HG03280 (cell line): ENCODE results near the gene ROBO1.
"Not testable (repeated sequence)": the region's sequence is repeated elsewhere in the genome, so short reads cannot be mapped to it uniquely, and the experiment has no call there.

Source experiments
- ATAC-seq: cut with Tn5 transposase; IDR thresholded peaks from one replicate; pipeline ENCODE4 v1.9.1; 2021; ENCODE audit warnings: mild to moderate bottlenecking, moderate library complexity; ENCODE audit not compliant: unreplicated experiment

ROBO1 gene

DNA sequence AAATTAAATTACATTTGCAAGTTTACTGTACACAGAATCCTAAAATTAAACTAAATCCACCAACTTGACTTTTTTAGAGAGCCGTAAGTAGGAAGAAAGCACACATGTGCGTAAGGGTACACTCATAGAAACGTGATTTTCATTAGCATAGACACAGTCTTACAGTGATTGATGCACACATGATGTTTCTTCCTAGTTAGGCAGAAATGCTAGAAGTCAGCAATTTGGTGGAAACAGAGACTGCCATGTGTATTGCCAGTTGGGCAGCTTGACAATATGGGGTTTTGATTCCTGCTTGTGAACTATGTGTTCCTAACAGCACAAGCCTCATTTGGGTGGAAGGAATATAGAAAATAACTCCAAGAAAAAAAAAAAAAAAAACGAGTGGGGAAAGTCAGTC lies 878.5 kb downstream of the ROBO1 start:
- ATAC-seq, result no peak

DNA sequence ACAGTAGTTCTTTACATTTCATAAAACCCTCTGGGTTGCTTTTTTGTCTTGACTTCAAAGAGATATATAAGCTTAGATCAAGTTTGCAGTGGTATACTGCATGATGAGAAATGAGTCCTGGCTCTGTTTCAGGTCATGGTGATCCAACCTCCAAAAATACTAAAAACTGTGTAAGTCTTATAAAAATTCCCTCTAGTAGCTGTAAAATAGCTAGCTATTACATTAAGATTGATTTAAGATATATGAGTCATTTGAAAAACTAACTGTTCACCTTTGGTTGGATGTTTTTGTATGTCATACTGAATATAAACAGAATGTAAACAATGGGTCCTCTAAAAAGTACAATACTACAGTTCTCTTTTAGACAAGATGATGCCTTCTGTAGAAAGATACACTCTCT lies 879.2 kb downstream of the ROBO1 start:
- no peak for ATAC-seq

DNA sequence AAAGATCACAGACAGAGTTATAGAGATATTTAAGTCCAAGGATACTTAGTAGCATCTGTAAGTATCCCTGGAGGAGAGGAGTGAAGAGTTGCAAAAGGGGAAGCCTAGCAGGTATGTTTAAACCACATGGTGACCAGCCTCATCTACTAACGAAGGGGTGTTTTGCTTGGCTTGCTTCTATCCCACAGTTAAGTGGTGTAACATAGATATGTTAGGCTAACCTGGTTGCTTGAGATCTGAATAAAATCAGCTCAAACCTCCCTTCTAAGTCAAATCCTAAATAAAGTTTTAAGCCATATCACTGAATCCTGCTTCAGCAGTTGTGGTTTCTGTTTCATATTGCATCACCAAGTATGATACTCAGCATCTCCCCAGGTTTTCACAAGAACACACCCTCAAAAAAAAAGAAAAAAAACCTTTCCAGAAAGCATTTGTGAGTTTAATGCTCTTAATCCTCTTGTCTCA lies 880.2 kb downstream of the ROBO1 start:
- ATAC-seq, result no peak

DNA sequence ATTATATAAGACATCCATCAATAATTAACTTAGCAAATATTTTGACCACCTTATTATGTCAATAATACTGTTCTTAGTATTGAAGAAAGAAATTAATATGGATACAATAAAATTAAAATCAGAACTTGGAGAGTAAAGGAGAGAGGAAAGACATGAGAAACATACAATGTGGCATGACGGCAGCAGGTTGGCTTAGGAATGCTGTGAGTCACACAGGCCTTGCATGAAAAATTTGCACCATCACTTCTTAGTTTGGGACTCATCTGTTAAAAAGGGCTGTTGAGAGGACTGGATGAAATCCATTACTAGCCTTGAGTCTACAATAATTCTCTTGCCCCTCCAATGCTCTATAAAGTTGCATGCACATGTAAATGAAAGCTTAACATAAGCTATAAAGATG lies 880.8 kb downstream of the ROBO1 start:
- no peak for ATAC-seq

DNA sequence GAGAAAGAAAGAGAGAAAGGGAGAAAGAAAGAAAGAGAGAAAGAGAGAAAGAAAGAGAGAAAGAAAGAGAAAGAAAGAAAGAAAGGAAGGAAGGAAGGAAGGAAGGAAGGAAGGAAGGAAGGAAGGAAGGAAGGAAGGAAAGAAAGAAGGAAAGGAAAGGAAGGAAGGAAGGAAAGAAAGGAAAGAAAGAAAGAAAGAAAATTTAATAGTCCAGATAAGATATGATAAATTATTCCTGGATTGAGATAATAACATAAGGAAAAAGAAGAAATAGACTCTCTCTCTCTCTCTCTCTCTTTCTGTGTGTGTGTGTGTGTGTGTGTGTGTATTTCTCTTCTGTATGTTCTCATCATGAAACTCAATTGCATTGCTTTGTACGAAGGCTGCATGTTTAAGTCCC lies 883.2 kb downstream of the ROBO1 start:
- ATAC-seq, result not testable (repeated sequence)

DNA sequence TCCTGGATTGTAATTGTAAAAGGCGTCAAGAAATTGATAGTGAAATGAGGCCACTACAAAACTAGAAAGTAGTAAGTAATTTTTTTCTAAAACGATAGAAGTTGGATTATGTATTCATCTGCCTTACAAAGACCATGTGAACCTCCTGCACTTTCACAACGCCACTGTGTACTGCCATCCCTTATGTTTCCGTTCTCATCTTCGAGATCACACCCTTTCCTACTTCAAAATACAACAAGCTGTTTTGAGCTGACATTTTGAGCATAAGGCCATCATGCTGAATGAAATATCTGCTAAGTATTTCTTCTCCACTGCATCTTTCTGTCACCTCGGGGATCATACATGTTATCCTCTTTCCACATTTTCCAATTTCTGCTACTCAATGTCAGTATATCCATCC lies 885.5 kb downstream of the ROBO1 start:
- no peak for ATAC-seq

DNA sequence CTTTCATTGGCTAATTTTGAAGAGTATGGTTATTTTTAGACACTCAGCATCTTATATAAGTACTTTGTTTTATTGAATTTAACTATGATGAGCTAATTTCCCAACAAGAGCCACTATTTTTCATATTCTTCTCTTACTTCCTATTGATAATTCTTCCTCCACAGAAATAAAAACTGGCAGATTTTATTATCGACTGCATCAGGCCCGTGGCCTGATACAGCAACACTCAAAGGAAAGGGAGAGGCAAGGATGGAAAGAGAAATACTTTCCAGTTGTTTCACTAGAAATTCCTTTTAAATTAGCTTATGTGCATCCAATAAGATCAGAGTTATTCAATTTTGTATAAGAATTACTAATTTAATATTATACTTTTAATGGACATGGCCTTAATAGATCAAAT lies 886.3 kb downstream of the ROBO1 start:
- no peak for ATAC-seq

DNA sequence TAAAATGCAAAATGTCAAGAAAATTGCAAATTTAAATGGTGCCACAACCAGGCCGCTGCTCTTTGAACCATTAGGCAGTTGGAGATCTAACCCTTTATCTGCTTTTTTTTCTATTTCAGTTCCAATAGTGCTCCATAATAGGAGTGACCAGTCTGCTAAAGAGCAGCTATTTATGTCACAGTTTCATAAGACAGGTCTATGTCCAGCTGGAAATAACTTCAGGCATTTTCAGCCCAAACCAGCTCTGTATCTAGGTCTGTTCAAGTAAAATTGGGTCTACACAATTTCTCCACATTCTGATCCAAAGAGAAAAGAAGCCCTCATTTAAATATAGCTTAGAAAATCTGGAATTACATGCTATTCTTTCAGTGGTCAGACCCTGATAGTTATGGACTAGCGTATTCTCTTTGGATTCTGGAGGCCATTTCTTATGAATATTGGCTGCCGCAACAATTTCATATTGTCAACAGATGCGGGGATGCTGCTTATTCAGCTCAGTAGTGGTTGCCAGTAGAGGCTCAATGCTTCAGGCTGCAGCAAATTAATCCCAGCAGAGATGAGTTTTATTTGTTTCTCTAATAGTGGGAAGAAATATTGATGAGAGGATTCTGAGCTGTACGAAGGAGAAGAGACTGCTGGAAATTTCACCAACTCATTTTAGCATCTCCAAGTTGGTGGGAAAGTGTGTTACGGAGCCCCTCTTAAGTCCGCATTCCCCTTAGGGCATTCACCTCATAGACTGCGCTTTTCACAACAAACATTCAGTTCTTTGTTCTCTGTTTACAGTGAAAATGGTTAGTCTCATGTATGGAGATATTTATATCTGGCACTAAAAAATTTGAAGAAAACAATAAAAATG lies 887.0 kb downstream of the ROBO1 start:
- no peak for ATAC-seq

DNA sequence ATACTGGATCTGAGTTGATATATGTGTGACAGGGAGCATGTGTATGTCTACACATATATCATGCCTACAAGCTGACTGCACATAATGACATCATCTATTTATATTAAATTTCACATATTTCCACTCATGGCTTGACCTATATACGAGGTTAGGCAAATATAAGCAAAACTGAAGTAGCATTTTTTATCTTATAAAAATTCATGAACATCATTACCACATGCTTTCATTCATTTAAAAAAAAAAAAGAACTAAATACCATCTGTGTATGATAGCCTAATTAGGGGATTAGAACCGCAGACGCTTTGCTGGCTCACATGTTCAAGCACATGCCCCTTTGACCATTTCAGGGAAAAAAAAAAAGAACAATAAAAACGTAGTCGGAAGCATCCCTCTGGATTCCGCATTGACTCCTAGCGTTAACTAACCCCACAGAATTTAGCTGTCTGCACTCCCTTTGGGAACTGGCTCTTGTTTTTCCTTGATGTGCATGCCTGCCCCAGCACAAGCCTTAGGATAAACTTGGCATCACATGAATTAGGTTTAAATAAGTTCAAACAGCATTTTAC lies 888.4 kb downstream of the ROBO1 start:
- no peak for ATAC-seq

DNA sequence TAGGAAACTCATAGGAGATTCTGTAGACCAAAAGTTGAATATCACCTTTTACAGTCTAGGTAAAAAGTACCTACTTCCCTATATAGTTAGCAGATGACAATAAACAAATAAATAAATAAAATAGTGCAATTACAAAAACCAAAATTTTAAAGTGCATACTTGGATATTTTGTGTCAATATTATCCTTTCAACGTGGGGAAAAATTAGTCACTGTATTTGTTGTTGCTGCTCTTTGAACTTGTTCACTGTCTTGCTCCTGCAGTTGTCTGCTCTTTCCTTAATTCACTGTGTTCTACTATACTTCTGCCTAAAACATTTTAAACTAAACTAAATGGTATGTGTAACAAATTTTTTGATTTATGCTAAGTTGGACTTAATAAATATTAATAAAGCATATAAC lies 889.0 kb downstream of the ROBO1 start:
- ATAC-seq, result no peak

DNA sequence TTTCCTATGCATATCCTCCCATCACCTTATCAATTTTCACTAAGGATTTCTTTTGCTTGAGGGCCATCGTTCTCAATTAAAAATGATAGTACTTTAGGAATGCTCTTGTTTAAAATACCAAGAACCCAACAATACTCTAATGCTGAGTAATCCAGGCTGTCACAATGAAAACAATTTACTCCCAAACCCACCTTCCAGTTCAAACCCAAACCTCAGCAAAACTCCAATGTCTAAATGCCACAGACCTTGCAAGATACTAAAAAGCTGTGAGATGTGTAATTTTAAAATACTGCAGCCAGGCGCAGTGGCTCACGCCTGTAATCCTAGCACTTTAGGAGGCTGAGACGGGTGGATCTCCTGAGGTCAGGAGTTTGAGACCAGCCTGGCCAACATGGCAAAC lies 889.8 kb downstream of the ROBO1 start:
- ATAC-seq, result no peak

DNA sequence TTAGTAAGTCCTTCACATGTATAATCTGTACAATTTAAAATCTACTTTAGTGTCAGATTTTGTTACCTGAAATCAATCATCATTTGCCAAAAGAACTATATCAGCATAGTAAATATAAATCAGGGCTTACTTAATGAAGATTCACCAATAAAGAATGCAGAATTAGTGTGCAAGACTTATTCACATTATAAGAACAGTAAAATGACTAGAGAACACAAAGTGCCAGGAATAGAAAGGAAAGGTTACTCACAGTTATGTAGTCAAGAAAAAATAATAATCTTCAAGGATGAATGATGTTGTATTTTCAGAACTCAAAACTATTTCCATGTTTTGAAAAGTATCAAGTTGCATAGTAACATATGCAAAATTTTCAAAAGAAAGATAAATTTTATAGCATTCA lies 891.9 kb downstream of the ROBO1 start:
- ATAC-seq, result no peak

DNA sequence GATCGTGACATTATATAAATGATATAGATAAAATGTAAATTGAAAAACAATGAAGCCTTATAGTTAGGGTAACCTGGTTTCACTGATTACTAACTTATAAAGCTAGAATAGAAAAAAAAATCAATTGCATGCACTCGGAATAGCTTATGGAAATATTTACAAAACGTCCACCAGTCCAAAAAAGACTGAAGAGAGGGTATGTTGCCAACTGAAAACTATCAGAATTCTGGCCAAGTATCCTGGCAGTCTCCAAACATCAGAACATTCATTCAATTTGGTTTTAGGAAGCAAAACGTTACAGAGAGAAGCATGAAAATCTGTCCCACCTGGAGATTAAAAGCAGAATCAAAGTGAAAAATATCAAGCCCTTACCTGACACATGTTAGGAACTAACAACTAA lies 892.4 kb downstream of the ROBO1 start:
- ATAC-seq, result no peak

DNA sequence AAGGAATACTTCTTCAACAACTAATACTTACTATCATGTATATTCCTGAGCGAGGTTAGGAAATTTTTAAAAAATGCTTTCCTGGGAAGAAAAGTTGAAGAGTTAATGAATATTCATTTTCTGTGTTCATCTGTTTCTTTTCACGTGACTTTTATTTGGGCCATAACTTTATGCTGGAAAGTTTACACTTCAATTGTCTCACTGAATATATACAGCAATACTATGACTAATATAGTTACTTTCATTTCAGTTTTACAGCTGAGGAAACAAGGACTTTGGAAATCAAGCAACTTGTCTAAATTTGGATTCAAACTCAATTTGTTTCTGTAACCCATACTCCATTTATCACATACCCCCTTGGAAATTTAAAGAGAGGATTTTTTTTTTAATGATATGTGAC lies 894.2 kb downstream of the ROBO1 start:
- ATAC-seq, result no peak

DNA sequence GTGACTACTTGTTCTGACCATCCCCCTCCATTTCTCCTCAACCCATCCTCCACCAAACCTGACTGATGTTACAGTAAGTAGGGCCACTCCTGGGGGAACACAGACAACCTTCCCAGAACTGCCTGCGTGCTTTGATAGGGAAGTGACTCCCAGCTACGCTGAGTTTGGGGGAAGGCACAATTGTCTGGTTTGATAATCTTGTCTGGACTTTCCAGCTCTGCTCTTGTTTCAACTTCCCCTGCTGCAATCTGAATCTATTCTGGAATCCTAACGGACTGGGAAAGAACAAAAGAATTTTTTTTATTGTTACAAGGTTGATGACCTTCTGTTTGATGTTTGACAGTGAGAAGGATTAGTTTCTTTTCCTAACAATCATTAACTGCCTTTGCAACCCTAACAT lies 895.6 kb downstream of the ROBO1 start:
- no peak for ATAC-seq

DNA sequence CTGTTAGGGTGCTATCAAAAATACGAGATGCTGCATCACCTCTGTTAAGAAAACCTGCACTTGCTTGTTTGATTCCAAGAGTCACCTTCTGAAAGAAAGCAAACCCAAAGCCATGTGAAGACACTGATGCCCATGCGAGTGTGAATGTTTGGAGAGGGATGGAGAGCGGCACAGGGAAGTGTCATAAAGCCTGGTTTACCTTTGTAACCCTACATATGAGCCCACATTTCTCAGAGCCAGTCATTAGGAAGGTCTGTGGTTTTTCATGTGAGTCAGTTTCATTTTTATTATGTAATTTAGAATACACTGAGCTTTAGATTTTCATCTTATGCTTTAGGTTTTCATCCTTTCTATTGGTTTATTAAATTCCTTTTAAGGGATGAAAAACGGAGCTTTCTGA lies 896.8 kb downstream of the ROBO1 start:
- ATAC-seq, result no peak

DNA sequence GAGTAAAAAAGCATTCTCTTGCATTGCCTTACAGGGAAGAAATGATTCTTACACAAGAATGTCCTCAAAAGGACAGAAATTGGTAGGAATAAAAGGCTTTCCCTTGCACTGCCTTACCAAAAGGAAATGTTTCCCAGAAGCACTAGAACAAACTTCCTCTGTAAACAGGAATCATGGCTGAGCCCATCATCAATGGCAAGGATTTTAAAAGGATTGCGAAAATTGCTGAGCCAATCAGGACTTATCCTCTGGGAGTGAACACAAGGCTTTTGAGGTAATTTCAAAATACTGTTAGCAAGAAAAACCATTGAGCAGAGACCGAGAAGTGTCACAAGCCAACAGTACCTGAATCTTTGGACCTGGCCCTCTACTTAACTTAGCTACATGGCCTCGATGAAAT lies 897.3 kb downstream of the ROBO1 start:
- ATAC-seq, result no peak

DNA sequence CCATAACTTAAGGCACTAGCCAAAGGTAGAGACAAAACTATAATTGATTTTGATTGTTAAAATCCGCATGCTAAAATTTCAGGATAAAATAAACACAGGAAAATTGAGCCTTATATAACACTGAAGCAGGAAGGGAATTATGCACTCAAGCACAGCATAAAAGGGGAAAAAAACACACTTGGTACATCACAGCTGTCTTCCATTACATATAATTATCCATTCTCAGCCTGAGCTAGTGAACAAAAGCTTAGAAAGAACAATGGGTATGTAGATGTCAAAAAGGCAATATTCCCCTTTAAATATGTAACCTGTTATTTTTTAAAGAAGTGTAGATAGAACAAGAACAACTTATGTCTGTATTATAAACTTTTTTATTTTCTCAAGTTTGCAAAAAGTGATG lies 899.2 kb downstream of the ROBO1 start:
- no peak for ATAC-seq

DNA sequence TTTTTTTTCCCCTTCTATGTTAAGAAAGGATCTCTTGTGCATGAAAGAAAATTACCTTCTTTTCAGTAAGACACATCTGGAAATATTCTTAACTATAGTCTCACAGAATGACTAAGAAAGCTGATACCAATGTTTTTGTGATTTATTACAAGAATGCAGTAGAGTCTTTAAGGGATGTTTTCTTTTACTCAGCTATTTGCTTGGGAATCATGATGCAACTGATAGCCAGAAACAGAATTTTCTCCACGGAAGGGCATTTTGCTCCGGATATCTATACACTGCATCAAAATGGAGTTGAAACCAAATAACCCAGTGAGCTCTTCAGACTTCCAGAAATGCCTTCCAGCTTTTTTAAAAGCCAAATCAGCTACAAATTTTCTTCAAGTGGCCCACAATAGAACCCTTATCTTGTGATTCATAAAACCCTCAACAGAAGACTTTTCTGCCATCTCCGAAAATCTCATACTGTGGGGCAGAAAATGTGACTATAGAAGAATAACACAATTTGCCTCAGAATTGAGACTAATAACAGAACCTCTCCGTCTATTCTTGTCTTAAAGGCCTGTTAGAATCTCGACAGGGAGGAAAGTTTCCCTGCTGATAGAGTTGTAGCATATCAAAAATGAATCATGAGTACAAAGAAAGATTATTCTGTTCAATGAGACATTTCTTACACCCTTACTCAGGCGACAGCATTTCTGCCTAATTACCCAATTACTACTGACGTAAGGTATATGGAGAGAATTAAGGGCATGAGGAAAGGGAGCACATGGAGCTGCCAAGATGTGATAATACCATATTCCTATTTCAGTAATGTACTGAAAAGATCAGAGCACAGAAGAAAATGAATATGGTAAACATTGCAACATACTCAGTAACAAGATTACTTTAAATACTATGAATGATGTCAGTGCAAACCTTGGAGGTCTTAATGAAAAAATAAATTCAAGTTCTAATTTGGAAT lies 900.1 kb downstream of the ROBO1 start:
- no peak for ATAC-seq

DNA sequence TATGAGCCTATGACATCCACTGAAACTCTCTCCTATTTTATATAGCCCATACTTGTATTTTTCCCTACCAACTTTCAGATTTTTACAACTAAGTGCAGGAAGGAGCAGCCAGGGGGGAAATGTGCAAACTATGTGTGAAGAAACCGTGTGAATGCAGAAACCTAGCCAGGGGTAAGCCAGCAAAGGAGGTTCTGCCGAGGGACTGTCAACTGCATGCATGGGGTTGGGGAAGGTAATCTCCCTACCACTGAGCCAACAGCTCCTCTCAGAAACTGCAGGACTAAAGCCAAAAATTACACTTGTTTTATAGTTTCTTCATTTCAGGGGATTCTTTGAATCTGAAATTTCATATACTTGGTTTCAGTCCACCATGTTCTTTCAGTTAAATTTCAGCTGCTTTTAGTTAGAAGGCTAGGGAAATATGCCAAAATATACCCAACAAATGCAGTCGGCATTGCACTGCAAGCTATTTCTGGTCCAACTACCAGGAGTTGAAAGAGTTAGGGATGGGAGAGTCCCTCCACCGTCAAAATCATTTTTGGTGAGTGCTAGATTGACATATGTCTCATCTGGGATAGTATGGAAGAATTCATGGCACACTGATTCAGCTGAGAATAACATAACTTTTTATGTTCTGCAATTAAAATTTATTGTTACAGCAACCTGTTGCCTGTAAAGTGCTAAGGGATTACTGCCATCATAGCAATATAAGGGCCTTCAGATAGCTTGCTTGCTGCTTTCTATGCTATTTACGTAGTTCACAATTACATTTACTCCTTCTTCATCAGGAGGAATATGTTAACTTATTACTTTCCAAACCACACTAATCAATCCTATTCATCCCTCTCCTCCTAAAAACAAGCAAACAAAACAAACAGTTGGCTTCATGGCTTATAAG lies 904.2 kb downstream of the ROBO1 start:
- ATAC-seq, result no peak

DNA sequence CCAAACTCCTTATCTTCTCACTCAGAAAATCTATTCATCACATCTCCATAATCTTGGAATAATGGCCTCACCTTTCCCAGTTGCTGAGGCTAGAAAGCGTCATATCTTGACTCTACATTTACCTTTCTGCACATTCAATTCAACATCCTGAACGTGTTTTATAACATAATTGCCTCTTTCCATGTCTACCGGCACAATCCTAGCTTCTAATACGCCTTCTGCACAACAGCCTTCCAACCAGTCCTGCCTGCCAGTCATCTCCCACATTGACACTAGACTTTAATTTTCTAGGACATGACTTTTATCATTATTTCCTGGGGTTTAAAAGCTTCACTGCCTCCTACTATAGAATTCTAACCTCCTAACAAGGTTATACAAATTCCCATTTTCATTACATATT lies 906.6 kb downstream of the ROBO1 start:
- no peak for ATAC-seq
